OCI-LY7 (cell line): Measurements from ENCODE around the gene ARHGAP24.

ENCODE experiments used
- EZH2phosphoT487 ChIP-seq: fragments of 200-600 bp; sonication (generic); IDR thresholded peaks from 2 replicates; pipeline ENCODE4 v1.6.1; 2018; ENCODE audit warnings: low read depth, borderline replicate concordance, mild to moderate bottlenecking, mixed run types, antibody characterized with exemption, low read length, moderate library complexity, mixed read lengths
- TF ChIP-seq, protein P1 (sequence below): fragments of 200-600 bp; sonication (generic); conservative IDR thresholded peaks from 2 replicates; pipeline ENCODE4 v1.5.1; 2014; ENCODE audit warnings: mild to moderate bottlenecking, antibody characterized with exemption, low read length, moderate library complexity, mixed read lengths

DNA sequence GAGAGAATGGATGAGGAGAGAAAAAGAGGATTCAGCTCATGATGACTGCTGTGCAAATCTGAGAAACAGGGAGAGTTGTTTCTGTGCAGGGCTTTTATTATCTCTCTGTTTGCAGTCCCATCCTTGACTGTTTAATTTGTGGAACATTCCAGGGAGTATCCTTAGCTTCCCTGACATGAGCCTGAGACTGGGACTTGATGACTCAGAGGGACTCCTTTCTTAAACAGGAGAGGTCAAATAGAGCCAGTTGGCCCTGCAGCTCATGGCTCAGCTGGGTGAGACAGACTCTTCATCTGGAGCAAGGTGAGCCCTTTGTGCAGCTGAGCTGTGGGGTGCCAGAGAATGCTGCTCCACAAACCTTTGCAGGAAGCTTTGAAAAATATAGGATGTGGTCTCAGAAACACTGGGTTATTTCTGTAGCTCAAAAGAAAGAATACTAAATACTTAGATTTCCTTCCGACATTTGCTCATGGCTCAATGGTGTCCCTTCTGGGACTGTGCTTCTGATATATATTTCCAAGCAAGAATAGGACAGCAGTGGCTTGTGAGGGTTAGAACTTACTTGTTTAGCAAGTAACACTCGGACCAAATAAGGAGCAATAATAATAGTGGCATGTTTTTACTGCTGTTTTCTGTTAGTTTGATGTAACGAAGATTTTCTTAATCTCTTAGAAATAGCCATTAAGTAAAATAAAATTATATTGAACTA is 14.5 kb downstream of the ARHGAP24 start:
- TF ChIP-seq, protein P1, sequence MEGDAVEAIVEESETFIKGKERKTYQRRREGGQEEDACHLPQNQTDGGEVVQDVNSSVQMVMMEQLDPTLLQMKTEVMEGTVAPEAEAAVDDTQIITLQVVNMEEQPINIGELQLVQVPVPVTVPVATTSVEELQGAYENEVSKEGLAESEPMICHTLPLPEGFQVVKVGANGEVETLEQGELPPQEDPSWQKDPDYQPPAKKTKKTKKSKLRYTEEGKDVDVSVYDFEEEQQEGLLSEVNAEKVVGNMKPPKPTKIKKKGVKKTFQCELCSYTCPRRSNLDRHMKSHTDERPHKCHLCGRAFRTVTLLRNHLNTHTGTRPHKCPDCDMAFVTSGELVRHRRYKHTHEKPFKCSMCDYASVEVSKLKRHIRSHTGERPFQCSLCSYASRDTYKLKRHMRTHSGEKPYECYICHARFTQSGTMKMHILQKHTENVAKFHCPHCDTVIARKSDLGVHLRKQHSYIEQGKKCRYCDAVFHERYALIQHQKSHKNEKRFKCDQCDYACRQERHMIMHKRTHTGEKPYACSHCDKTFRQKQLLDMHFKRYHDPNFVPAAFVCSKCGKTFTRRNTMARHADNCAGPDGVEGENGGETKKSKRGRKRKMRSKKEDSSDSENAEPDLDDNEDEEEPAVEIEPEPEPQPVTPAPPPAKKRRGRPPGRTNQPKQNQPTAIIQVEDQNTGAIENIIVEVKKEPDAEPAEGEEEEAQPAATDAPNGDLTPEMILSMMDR, result no peak
- no peak for TF ChIP-seq EZH2phosphoT487
